Activated B cell treated with CpG ODN at 0.5 μM for 24 hours (primary cell): ENCODE results near the gene PTGES2. TPM values are rescaled to one million over a fixed set of nuclear protein-coding genes. Genes with fewer than 3 reads are reported as not detected.

Experiments used
- ATAC-seq: fragments of 200-7000 bp; cut with Tn5 transposase; one replicate; pipeline ENCODE4 v1.10.0; 2021; ENCODE audit warnings: low read depth, mild to moderate bottlenecking, moderate library complexity
- CTCF ChIA-PET: fragments of 350-600 bp; sonication (Branson Sonifier 250); formaldehyde crosslinking; loops from one replicate; lab custom pipeline; 2021; ENCODE audit warnings: antibody characterized with exemption; lab: Charles Lee
- POLR2A ChIA-PET: fragments of 350-600 bp; sonication (Branson Sonifier 250); formaldehyde crosslinking; loops from one replicate; lab custom pipeline; 2021; ENCODE audit warnings: antibody characterized with exemption; lab: Charles Lee
- DNase-seq: peaks from one replicate; pipeline ENCODE4 v3.0.0; 2022
- H3K27ac Mint-ChIP-seq: one replicate; pipeline ENCODE4 v1.8.0; 2020; ENCODE audit warnings: mixed read lengths
- H3K27me3 Mint-ChIP-seq: one replicate; pipeline ENCODE4 v1.8.0; 2021; ENCODE audit warnings: mixed read lengths
- H3K36me3 Mint-ChIP-seq: one replicate; pipeline ENCODE4 v1.8.0; 2021; ENCODE audit warnings: low read depth, mixed read lengths
- H3K4me1 Mint-ChIP-seq: one replicate; pipeline ENCODE4 v1.8.0; 2021; ENCODE audit warnings: mixed read lengths
- H3K4me3 Mint-ChIP-seq: one replicate; pipeline ENCODE4 v1.8.0; 2020; ENCODE audit warnings: mild to moderate bottlenecking, mixed read lengths
- H3K9me3 Mint-ChIP-seq: one replicate; pipeline ENCODE4 v1.8.0; 2020; ENCODE audit warnings: mixed read lengths
- CTCF ChIP-seq: fragments of 200-600 bp; IDR thresholded peaks from one replicate; pipeline ENCODE4 v1.8.0; 2022; ENCODE audit warnings: antibody characterized with exemption, mild to moderate bottlenecking
- intact Hi-C: fragments of 100-400 bp; cut with micrococcal nuclease; formaldehyde crosslinking; loops from one replicate; pipeline ENCODE4 v1.15.1; 2024
- total RNA-seq: library from RNA; stranded (reverse); gene quantifications from 2 replicates; pipeline ENCODE4 v1.2.3, GENCODE V29; 2022

PTGES2 gene
- total RNA-seq, 1 donor from 2014 or later: 89.2 TPM

- CTCF ChIA-PET: interaction anchor here (1.2 kb wide), 1 partner anchor 34 kb away, joined by 5 read pairs; no protein-coding TSS in a partner anchor
- no peak overlapping the region for H3K27ac Mint-ChIP-seq
- DNase-seq (no peak), ATAC-seq (no peak)
- peaks cover 24% of the 10 kb centered on the region for H3K36me3 Mint-ChIP-seq
- peaks cover 42% of the 10 kb centered on the region for H3K4me1 Mint-ChIP-seq
- no peak overlapping the region for H3K4me3 Mint-ChIP-seq
- intact Hi-C loops: loop anchor here (5.0 kb wide), 1 partner anchor 44 kb away; no protein-coding TSS in a partner anchor
- POLR2A ChIA-PET: interaction anchor here (1.0 kb wide), 1 partner anchor 9 kb away, joined by 4 read pairs; no protein-coding TSS in a partner anchor
- no peaks in the 10 kb centered on the region for H3K9me3 Mint-ChIP-seq
- TF ChIP-seq CTCF: no peak
- no peaks in the 10 kb centered on the region for H3K27me3 Mint-ChIP-seq
Observed at GRCh38 chr9:128081056-128081455, 46.5 kb downstream of the PTGES2 start.

- H3K4me3 Mint-ChIP-seq: no peak overlapping the region
- intact Hi-C loops: loop anchor here (5.0 kb wide), 1 partner anchor 43 kb away; no protein-coding TSS in a partner anchor
- TF ChIP-seq CTCF: no peak
- H3K4me1 Mint-ChIP-seq: peaks cover 42% of the 10 kb centered on the region
- H3K27me3 Mint-ChIP-seq: no peaks in the 10 kb centered on the region
- ATAC-seq (no peak), DNase-seq (no peak)
- CTCF ChIA-PET: interaction anchor here (1.2 kb wide), 1 partner anchor 35 kb away, joined by 5 read pairs; no protein-coding TSS in a partner anchor
- peaks cover 20% of the 10 kb centered on the region for H3K36me3 Mint-ChIP-seq
- H3K9me3 Mint-ChIP-seq: no peaks in the 10 kb centered on the region
- POLR2A ChIA-PET: interaction anchor here (0.6 kb wide), 2 partner anchors 109 to 210 kb away, joined by 3 to 7 read pairs; no protein-coding TSS in a partner anchor
- H3K27ac Mint-ChIP-seq: no peak overlapping the region
Observed at GRCh38 chr9:128080206-128080605, 47.3 kb downstream of the PTGES2 start.

- H3K4me1 Mint-ChIP-seq: peaks cover 49% of the 10 kb centered on the region
- CTCF ChIA-PET: interaction anchor here (1.4 to 1.8 kb wide), 3 partner anchors 9 to 124 kb away, joined by 3 to 6 read pairs (median 3); no protein-coding TSS in a partner anchor
- no peak overlapping the region for H3K27ac Mint-ChIP-seq
- H3K36me3 Mint-ChIP-seq: peaks cover 17% of the 10 kb centered on the region
- intact Hi-C loops: no loop called here
- DNase-seq (no peak), ATAC-seq (no peak)
- H3K4me3 Mint-ChIP-seq: no peak overlapping the region
- TF ChIP-seq CTCF: no peak
- no peaks in the 10 kb centered on the region for H3K27me3 Mint-ChIP-seq
- H3K9me3 Mint-ChIP-seq: no peaks in the 10 kb centered on the region
- POLR2A ChIA-PET: interaction anchor here (0.5 to 1.8 kb wide), 6 partner anchors 9 to 1227 kb away, joined by 3 to 9 read pairs (median 3); partner anchors contain the start of gene NAIF1
Observed at GRCh38 chr9:128078504-128079434, 48.8 kb downstream of the PTGES2 start.

GRCh38 chr9:128077847-128078503, 49.6 kb downstream of the PTGES2 start:
- no peak for ATAC-seq

More at GRCh38 chr9:128077847-128078503, 49.6 kb downstream of the PTGES2 start:
- ChIA-PET POLR2A (interaction anchor here (0.5 to 1.8 kb wide), 5 partner anchors 10 to 32 kb away, joined by 3 to 9 read pairs (median 3); partner anchors contain the start of gene NAIF1), CTCF (interaction anchor here (1.4 to 1.8 kb wide), 3 partner anchors 10 to 124 kb away, joined by 3 to 6 read pairs (median 3); no protein-coding TSS in a partner anchor)
- Mint-ChIP-seq H3K4me1 (peaks cover 55% of the 10 kb centered on the region), H3K36me3 (peaks cover 17% of the 10 kb centered on the region), H3K4me3 (no peak overlapping the region), H3K9me3 (no peaks in the 10 kb centered on the region), H3K27ac (peak overlapping the region; percentile 37), H3K27me3 (no peaks in the 10 kb centered on the region)
- no peak for DNase-seq
- intact Hi-C loops: no loop called here
- TF ChIP-seq CTCF: no peak
